ENCODE measurements around the gene CNP.

The CNP gene

DNA sequence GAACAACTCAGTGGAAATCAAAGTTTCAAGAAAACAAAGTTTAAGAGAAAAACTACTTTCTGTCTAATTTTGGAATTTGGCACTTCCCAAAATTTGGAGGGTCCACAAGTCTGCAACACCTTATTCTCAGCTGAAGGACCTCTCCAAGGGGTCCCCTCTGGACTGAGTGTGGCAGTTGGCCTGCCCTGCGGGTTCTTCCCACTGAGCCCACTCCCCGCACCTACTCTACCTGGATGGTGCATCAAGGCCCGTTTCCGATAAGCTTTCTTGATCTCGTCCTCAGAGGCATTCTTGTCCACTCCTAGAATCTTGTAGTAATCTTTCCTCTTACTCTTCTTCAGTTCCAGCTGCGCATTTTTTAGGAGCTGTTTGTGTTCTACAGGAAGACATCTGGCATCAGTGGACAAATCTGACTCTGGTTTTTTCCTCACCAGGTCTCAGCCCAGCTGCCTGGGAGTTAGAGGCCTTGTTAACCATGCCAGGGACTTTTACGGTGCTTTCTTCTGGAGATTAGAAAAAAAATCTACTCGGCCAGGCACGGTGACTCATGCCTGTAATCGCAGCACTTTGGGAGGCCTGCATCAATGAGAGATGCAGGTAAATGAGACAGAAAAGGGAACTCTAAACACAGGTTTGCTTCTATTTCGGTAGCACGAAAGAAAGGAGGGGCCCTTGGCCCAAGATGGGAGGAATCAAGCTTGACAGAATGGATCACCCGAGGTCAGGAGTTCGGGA is 15.6 kb downstream of the CNP start:
- Mint-ChIP-seq H3K9me3 (no peaks in the 10 kb centered on the region), H3K4me1 (peaks cover 21% of the 10 kb centered on the region), H3K27ac (peak overlapping the region in 1 of 3 experiments; percentile 28), H3K27me3 (ENCODE audit: low read depth) (no peaks in the 10 kb centered on the region), H3K4me3 (no peak overlapping the region), H3K36me3 (ENCODE audit: low read depth) (peaks cover 73% of the 10 kb centered on the region)
- TF ChIP-seq, protein P1, sequence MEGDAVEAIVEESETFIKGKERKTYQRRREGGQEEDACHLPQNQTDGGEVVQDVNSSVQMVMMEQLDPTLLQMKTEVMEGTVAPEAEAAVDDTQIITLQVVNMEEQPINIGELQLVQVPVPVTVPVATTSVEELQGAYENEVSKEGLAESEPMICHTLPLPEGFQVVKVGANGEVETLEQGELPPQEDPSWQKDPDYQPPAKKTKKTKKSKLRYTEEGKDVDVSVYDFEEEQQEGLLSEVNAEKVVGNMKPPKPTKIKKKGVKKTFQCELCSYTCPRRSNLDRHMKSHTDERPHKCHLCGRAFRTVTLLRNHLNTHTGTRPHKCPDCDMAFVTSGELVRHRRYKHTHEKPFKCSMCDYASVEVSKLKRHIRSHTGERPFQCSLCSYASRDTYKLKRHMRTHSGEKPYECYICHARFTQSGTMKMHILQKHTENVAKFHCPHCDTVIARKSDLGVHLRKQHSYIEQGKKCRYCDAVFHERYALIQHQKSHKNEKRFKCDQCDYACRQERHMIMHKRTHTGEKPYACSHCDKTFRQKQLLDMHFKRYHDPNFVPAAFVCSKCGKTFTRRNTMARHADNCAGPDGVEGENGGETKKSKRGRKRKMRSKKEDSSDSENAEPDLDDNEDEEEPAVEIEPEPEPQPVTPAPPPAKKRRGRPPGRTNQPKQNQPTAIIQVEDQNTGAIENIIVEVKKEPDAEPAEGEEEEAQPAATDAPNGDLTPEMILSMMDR (IDR thresholded peaks at IDR 0.05; ENCODE audit: unreplicated experiment in 3 of 3) = no peak

DNA sequence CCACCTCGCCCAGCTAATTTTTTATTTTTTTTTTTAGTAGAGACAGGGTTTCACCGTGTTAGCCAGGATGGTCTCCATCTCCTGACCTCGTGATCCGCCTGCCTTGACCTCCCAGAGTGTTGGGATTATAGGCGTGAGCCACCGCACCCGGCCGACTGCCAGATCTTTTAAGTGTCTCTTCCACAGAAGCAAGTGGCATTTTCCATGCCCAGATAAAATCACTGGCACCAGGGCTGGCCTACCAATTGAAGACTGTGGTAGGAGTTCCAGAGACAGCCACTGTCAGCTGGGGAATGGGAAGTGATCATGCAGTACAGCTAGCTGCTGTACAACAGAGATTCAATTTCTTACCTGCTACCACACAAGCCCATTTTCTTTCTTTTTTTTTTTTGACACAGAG is 17.9 kb downstream of the CNP start:
- TF ChIP-seq, protein P1 (IDR thresholded peaks at IDR 0.05; ENCODE audit: unreplicated experiment in 3 of 3) = no peak
- Mint-ChIP-seq H3K9me3 (no peaks in the 10 kb centered on the region), H3K4me3 (no peak overlapping the region), H3K27me3 (ENCODE audit: low read depth) (no peaks in the 10 kb centered on the region), H3K4me1 (peaks cover 32% of the 10 kb centered on the region), H3K27ac (no peak overlapping the region), H3K36me3 (ENCODE audit: low read depth) (peaks cover 79% of the 10 kb centered on the region)

DNA sequence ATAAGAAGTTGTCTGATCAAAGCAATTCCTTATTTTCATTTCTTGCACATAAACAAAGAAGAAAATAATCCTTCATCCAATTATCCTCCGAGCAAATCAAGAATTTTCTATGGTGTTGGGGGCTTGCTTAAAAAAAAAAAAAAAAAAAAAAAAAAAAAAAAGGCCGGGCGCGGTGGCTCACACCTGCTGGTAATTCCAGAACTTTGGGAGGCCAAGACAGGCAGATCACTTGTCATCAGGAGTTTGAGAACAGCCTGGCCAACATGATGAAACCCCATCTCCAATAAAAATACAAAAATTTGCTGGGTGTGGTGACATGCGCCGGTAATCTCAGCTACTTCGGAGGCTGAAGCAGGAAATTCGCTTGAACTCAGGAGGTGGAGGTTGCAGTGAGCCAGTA is 19.3 kb downstream of the CNP start:
- peaks cover 76% of the 10 kb centered on the region for H3K36me3 Mint-ChIP-seq (ENCODE audit: low read depth)
- no peaks in the 10 kb centered on the region for H3K9me3 Mint-ChIP-seq
- TF ChIP-seq, protein P1 (IDR thresholded peaks at IDR 0.05; ENCODE audit: unreplicated experiment in 3 of 3) = no peak
- H3K27ac Mint-ChIP-seq = peak overlapping the region in 2 of 3 experiments; percentile 52 to 61
- H3K27me3 Mint-ChIP-seq (ENCODE audit: low read depth) = no peaks in the 10 kb centered on the region
- peaks cover 34% of the 10 kb centered on the region for H3K4me1 Mint-ChIP-seq
- no peak overlapping the region for H3K4me3 Mint-ChIP-seq

DNA sequence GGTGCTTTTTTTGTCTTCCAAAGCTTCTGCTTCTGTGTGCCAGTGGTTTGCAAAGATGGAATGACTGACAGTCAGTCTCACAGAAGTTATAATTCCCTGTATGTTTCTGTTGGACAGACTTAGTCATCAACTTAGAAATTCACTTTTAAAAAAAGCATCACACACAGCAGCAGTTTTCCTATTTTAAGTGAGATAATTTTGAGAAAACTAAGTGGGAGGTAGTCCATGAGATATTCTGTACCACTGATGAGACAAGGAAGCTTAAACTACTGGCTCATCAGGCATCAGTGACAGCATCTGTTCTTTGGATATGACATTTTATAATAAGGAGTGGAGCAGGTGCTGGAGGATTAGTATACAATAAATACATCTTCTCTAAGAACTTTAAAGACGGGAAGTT is 20.0 kb downstream of the CNP start:
- no peaks in the 10 kb centered on the region for H3K27me3 Mint-ChIP-seq (ENCODE audit: low read depth)
- H3K36me3 Mint-ChIP-seq (ENCODE audit: low read depth) = peaks cover 78% of the 10 kb centered on the region
- peak overlapping the region in 2 of 3 experiments; percentile 52 to 61 for H3K27ac Mint-ChIP-seq
- TF ChIP-seq, protein P1 (IDR thresholded peaks at IDR 0.05; ENCODE audit: unreplicated experiment in 3 of 3) = no peak
- H3K4me1 Mint-ChIP-seq = peaks cover 41% of the 10 kb centered on the region
- no peaks in the 10 kb centered on the region for H3K9me3 Mint-ChIP-seq
- H3K4me3 Mint-ChIP-seq = no peak overlapping the region

DNA sequence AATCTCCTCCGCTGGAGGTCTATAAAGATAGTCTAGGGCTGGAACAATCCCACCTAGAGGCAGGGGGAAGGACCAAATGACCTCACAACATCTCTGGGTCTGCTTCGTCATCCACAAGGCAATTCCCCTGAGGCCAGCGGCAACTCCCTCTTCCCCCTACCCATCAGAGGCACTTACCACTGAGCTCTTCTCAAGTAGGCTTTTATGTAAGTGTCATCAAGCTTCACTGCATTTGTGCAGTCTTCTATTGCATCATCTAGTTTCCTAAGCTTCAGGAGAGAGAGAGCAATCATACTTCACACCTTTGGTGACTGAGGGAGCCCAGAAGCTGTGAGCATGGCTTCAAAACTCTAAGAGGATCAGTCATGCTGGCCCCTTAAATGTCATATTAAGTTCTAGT is 21.0 kb downstream of the CNP start:
- Mint-ChIP-seq H3K27me3 (ENCODE audit: low read depth) (no peaks in the 10 kb centered on the region), H3K4me3 (no peak overlapping the region)

More for the DNA sequence above, 21.0 kb downstream of the CNP start:
- TF ChIP-seq, protein P1 (IDR thresholded peaks at IDR 0.05; ENCODE audit: unreplicated experiment in 3 of 3) = no peak
- peaks cover 45% of the 10 kb centered on the region for H3K4me1 Mint-ChIP-seq
- H3K27ac Mint-ChIP-seq = peak overlapping the region in 1 of 3 experiments; percentile 52
- H3K9me3 Mint-ChIP-seq = no peaks in the 10 kb centered on the region
- H3K36me3 Mint-ChIP-seq (ENCODE audit: low read depth) = peaks cover 76% of the 10 kb centered on the region
